Dendritic cell treated with granulocyte-macrophage colony-stimulating factor and Interleukin-4, amounts not matched to agents 40 ng/mL and 50 ng/mL, for 4 days (primary cell): Measurements from ENCODE around the gene FAM234A.
"Not testable (repeated sequence)": the region's sequence is repeated elsewhere in the genome, so short reads cannot be mapped to it uniquely, and the experiment has no call there.

ENCODE experiments used
- H3K27ac Mint-ChIP-seq: one replicate; pipeline ENCODE4 v1.8.0; 2022; ENCODE audit warnings: mild to moderate bottlenecking, mixed read lengths
- H3K27me3 Mint-ChIP-seq: one replicate; pipeline ENCODE4 v1.8.0; 2022; ENCODE audit warnings: mild to moderate bottlenecking, mixed read lengths
- H3K36me3 Mint-ChIP-seq: one replicate; pipeline ENCODE4 v1.8.0; 2022; ENCODE audit warnings: low read depth, mixed read lengths
- H3K4me1 Mint-ChIP-seq: one replicate; pipeline ENCODE4 v1.8.0; 2022; ENCODE audit warnings: low read depth, mixed read lengths
- H3K4me3 Mint-ChIP-seq: one replicate; pipeline ENCODE4 v1.8.0; 2022; ENCODE audit warnings: mild to moderate bottlenecking, moderate library complexity, mixed read lengths
- H3K9me3 Mint-ChIP-seq: one replicate; pipeline ENCODE4 v1.8.0; 2022; ENCODE audit warnings: mixed read lengths
- intact Hi-C: fragments of 100-400 bp; cut with micrococcal nuclease; formaldehyde crosslinking; loops from one replicate; pipeline ENCODE4 v1.15.0; 2022

FAM234A gene

GRCh38 chr16:264440-264951 lies 29.9 kb downstream of the FAM234A start:
- H3K9me3 Mint-ChIP-seq, result no peaks in the 10 kb centered on the region
- H3K27ac Mint-ChIP-seq, result no peak overlapping the region
- H3K4me3 Mint-ChIP-seq, result no peak overlapping the region
- intact Hi-C loops, result no loop called here
- H3K4me1 Mint-ChIP-seq, result no peaks in the 10 kb centered on the region
- H3K27me3 Mint-ChIP-seq, result no peaks in the 10 kb centered on the region
- H3K36me3 Mint-ChIP-seq, result peaks cover 67% of the 10 kb centered on the region

GRCh38 chr16:265002-265529 lies 30.4 kb downstream of the FAM234A start:
- H3K27me3 Mint-ChIP-seq, result no peaks in the 10 kb centered on the region
- no peak overlapping the region for H3K27ac Mint-ChIP-seq
- H3K4me1 Mint-ChIP-seq, result no peaks in the 10 kb centered on the region
- no peaks in the 10 kb centered on the region for H3K9me3 Mint-ChIP-seq
- intact Hi-C loops, result no loop called here
- peaks cover 62% of the 10 kb centered on the region for H3K36me3 Mint-ChIP-seq
- no peak overlapping the region for H3K4me3 Mint-ChIP-seq

DNA sequence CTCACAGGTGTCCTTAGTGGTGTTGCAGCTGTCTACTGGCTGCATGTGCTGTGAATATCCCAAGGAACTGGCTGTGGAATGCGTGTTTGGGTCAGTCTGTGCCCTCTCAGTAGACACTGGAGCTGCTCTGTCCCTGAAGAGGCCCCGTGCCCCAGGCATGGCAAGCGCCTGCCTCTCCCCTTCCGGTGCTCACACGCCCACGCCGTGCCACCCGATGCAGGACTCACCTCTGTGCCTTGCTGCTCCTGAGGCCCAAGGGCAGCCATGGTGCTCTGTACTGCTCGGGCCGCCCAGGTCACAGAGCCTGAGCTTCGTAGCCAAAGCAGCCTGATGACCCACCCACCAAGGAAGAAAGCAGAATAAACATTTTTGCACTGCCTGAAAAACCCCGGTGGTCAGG lies 31.1 kb downstream of the FAM234A start:
- H3K4me3 Mint-ChIP-seq, result no peak overlapping the region
- intact Hi-C loops, result no loop called here
- no peaks in the 10 kb centered on the region for H3K27me3 Mint-ChIP-seq

DNA sequence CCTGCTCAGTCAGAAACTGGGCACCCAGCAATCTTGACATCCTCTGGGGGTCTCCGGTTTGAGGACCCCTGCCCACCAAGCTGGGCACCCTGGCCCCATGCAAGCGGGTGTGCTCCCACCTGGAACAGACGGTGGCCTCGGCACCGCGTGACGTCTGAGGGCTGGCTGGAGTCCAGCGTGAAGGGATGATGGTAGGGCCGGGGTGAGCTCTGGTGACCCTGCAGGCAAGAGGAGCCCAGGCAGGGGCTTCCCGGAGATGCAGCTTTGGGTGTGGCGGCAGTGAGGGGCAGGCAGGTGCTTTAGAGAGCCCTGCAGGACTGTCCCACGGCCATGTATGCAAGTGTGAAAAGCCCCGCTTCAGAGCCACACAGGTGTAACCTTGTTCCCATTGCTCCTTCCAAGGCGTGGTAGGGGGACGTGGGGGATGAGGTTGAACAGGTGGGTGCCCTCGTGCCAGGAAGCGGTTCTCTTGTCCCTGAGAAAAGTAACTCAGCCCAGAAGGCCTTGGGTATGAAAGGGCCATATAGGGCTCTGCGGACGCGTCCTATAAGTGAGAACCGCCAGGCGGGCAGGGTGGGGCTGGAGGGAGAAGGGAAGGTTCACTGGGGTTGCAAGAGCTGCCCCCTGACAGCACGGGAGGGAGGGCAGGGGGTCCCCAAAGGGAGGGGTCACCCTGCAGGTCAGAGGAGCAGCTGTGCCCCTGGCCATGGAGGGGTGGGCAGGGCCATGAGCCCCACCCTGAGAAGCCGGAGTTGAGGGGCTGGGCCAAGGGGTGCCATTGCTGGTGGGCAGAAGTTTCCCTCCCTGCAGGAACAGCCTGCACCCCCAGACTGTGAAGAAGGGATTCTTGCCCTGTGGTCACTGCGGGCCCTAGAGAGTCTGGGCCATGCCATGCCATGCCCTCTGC lies 31.9 kb downstream of the FAM234A start:
- intact Hi-C loops, result no loop called here
- Mint-ChIP-seq H3K4me1 (no peaks in the 10 kb centered on the region), H3K4me3 (no peak overlapping the region), H3K27ac (no peak overlapping the region), H3K27me3 (no peaks in the 10 kb centered on the region), H3K36me3 (peaks cover 47% of the 10 kb centered on the region), H3K9me3 (no peaks in the 10 kb centered on the region)

More for the DNA sequence above, 31.1 kb downstream of the FAM234A start:
- H3K9me3 Mint-ChIP-seq, result no peaks in the 10 kb centered on the region
- H3K36me3 Mint-ChIP-seq, result peaks cover 55% of the 10 kb centered on the region
- no peak overlapping the region for H3K27ac Mint-ChIP-seq
- H3K4me1 Mint-ChIP-seq, result no peaks in the 10 kb centered on the region

- H3K36me3 Mint-ChIP-seq, result peaks cover 37% of the 10 kb centered on the region
Observed at GRCh38 chr16:267562-267961, 32.9 kb downstream of the FAM234A start.

DNA sequence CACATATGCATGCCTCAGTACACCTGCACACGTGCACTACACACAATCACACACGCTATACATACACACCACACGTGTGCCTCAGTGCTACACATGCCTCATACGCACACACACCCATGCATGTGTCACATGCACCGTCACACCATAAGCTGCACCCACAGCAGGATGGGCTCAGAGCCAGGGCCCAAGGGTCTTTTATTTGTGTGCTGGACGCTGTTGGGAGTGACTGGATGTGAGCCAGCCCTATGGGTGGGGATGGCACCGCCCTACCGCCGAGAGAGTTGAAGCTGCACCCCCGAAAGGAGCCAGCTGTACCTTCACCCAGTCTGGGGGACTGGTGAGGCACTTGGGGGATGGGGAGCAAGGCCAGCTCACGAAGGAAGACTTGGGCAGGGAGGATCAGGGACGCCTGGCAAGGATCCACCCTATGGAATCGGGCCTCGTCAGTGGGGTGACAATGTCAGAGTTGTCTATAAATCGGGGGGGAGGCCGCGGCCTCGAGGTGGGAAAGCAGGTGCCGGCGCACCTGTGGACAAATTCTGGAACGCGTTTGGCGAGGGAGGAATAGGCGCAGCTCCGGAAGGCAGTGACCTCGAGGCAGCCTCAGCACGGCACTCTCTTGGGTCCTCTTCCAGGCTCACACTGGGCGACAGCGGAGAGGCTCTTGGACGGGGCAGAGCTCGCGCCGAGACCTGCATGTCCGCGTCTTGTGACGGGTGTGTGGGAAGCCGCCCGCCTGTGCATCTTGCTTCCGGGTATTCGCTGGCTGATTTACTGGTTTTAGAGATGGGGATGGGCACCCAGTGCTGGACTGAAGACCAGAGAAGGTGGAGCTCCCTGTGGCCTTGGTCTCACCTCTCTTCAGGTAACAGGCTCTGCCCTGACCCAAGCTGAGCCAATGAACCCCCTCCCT lies 33.8 kb downstream of the FAM234A start:
- H3K9me3 Mint-ChIP-seq, result no peaks in the 10 kb centered on the region
- H3K36me3 Mint-ChIP-seq, result peaks cover 28% of the 10 kb centered on the region
- no peak overlapping the region for H3K27ac Mint-ChIP-seq

More at GRCh38 chr16:267562-267961, 32.9 kb downstream of the FAM234A start:
- H3K27ac Mint-ChIP-seq, H3K27me3 Mint-ChIP-seq, H3K9me3 Mint-ChIP-seq, H3K4me1 Mint-ChIP-seq, intact Hi-C loops, H3K4me3 Mint-ChIP-seq: not testable (repeated sequence)

DNA sequence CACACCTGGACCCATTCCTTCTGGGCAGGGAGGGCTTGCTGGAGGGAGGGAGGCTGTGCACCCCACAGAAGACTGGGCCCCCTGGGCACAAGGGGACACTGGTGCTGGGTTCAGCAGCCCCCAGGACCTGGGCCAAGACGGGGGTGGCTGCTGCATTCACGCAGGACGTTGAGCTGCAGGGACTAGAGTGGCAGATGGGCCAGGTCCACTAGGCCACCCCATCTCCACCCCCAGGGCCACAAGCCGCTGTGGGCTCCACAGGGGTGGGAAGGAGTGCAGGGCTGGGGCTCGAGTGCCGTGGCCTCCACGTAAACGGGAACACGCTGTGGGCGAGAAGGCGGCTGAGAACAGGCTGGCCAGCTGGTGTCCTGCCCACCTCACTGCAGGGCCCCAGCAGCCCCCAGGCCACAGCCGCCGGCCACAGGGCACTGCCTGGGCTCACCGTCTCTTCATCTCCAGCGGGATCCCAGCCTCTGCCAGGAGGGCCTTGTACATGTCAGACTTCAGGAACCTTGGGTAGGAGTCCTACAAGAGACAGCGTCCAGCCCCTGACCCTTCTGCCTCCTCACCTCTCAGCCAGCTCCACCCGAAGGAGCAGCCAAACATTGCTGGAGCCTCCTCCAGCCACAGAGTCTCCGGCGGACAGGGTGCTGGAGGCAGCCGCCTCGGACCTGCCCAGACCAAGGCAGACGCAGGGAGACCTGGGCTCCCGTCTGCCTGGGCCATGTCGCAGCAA lies 34.6 kb downstream of the FAM234A start:
- no peak overlapping the region for H3K27ac Mint-ChIP-seq
- H3K4me1 Mint-ChIP-seq, result no peaks in the 10 kb centered on the region
- H3K4me3 Mint-ChIP-seq, result no peak overlapping the region
- intact Hi-C loops, result no loop called here
- peaks cover 9% of the 10 kb centered on the region for H3K27me3 Mint-ChIP-seq
- H3K9me3 Mint-ChIP-seq, result no peaks in the 10 kb centered on the region
- H3K36me3 Mint-ChIP-seq, result peaks cover 20% of the 10 kb centered on the region

More for the DNA sequence above, 33.8 kb downstream of the FAM234A start:
- Mint-ChIP-seq H3K4me1 (no peaks in the 10 kb centered on the region), H3K27me3 (peaks cover 3% of the 10 kb centered on the region), H3K4me3 (no peak overlapping the region)
- intact Hi-C loops, result no loop called here

- Mint-ChIP-seq H3K4me1 (peaks cover 6% of the 10 kb centered on the region), H3K27ac (no peak overlapping the region), H3K36me3 (peaks cover 6% of the 10 kb centered on the region), H3K27me3 (peaks cover 21% of the 10 kb centered on the region), H3K4me3 (no peak overlapping the region), H3K9me3 (no peaks in the 10 kb centered on the region)
- intact Hi-C loops, result no loop called here
Observed at GRCh38 chr16:270381-271255, 36.0 kb downstream of the FAM234A start.

DNA sequence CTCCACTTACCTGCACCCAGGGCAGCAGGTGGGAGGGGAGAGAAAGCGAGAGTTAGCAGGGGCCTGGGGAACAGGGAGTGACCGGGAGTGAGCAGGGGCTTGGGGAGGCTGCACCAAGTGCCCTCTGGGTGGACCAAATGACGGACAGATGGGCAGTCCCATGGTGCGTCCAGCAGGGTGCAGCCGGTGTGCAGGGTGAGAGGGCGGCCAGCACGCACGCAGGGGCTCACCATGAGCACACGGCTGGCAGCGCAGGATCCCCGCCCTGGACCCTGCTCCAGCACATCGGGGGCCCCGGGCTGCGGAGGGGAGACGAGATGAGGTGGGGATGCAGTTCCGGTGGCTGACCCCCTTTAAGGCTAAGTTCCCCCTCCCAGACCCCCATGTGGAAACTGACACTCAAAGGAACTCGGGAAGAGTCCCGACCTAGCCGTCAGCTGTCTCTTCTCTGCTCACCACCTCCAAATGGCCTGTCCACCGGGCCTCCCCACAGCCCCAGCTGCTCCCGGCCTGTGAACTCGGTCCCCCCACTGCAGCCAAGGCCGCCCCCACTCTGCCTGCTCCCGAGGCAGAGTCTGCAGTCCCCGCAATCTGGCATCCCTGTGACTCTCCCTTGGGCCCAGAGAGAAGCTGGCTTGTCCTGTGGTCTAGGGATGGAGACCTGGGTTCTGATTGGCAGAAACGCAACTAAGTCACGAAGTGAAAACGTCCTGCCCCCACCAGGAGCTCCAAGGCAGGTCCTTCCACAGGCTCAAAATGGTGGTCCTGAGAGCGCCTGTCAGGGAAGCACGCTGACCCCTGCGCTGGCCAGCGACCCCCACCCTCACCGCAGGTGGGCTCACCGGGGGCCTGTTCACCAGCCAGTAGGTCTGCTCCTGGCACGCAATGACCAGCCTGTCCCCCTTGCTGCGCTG lies 38.3 kb downstream of the FAM234A start:
- Mint-ChIP-seq H3K9me3 (no peaks in the 10 kb centered on the region), H3K27ac (no peak overlapping the region), H3K27me3 (peaks cover 39% of the 10 kb centered on the region), H3K4me3 (no peak overlapping the region), H3K36me3 (no peaks in the 10 kb centered on the region), H3K4me1 (peaks cover 6% of the 10 kb centered on the region)
- intact Hi-C loops, result no loop called here

DNA sequence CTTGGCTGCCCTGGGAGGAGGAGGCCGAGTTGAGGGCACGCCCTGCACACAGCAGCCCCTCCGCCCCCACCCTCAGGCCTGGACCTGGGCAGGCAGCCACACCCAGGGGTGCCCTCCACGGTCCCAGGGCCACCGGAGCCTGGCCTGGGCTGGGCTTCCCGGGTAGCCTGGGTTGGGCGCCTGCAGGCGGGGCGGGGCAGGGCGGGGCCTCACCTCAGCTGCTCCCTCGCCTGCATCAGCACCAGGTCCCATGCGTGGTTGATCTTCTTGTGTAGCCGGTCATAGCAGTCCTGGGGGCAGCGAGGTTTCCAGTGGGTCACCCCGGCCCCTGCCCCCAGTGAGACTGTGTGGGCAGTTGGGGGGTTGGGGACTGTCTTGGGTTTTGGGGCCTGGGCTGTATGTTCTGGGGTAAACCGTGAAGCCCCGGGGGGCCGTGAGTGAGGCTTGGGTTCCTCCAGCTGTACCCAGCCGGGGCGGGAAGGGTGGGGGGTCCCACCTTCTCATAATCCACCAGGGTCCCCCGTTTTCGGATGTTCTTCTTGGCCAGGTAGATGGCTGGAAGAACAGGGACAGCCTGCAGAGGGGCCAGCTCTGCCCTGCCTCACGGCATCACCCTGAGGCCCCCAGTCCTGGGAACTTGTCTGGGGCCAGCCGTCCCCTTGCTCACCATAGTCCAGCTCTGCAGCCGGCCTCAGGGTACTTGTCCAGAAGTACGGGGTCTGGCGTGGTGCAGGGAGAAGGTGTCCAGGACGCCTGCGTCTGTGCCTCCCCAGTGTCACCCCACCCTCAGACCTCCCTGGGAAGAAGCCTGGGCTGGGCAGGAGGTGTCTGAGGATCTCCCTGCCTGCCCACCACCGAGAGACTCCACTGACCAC lies 39.2 kb downstream of the FAM234A start:
- Mint-ChIP-seq H3K27ac (no peak overlapping the region), H3K4me1 (peaks cover 6% of the 10 kb centered on the region), H3K4me3 (no peak overlapping the region), H3K27me3 (peaks cover 45% of the 10 kb centered on the region), H3K9me3 (no peaks in the 10 kb centered on the region), H3K36me3 (no peaks in the 10 kb centered on the region)
- intact Hi-C loops, result no loop called here

- H3K36me3 Mint-ChIP-seq, result no peaks in the 10 kb centered on the region
- no peaks in the 10 kb centered on the region for H3K9me3 Mint-ChIP-seq
- intact Hi-C loops, result no loop called here
- H3K27me3 Mint-ChIP-seq, result peaks cover 56% of the 10 kb centered on the region
- H3K4me3 Mint-ChIP-seq, result peak overlapping the region; percentile 54
- H3K27ac Mint-ChIP-seq, result no peak overlapping the region
- H3K4me1 Mint-ChIP-seq, result peaks cover 6% of the 10 kb centered on the region
Observed at GRCh38 chr16:275041-275641, 40.5 kb downstream of the FAM234A start.
